A549 (cell line): ENCODE results near the gene IPO13.

Source experiments
- CHD2 ChIP-seq: fragments of 150-350 bp; IDR thresholded peaks from 2 replicates; pipeline ENCODE4 v1.6.1; 2014; ENCODE audit warnings: low read length; ENCODE audit not compliant: partially characterized antibody
- POLR2A ChIP-seq: IDR thresholded peaks from 2 replicates; pipeline ENCODE4 v1.6.1; 2012; ENCODE audit warnings: mild to moderate bottlenecking, low read length
- TP53 ChIP-seq: fragments of 250-450 bp; sonication (Bioruptor Pico); IDR thresholded peaks from 2 replicates; pipeline ENCODE4 v1.5.0; 2021; ENCODE audit warnings: mild to moderate bottlenecking, moderate library complexity
- TF ChIP-seq, protein P1 (sequence below): fragments of >200 bp; sonication (Bioruptor Twin); formaldehyde crosslinking; IDR thresholded peaks from 3 replicates; pipeline ENCODE4 v1.5.1; 2016
- TF ChIP-seq, protein P2 (sequence below): fragments of 200-600 bp; sonication (generic); IDR thresholded peaks from 2 replicates; pipeline ENCODE4 v1.6.1; 2016; ENCODE audit warnings: antibody characterized with exemption, mild to moderate bottlenecking, moderate library complexity

DNA sequence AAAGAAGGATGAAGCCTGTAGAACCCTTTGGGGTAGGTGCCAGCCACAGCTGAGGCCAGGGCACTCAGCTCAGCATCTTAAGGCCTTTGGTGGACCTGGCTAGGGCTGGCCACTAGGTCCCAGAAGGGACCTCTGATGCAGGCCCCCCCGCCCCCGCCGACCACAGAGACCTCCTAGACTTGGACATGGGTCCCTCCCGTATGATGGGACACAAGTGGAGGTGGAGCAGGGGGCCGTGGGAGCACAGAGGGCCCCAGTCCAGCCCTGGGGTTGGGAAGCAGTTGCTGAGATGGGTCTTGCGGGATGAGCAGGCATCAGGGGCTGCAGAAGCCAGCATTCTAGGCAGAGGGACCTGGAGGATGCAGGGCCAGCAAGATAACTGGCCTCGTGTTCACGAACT lies 35.5 kb downstream of the IPO13 start:
- TF ChIP-seq, protein P1, sequence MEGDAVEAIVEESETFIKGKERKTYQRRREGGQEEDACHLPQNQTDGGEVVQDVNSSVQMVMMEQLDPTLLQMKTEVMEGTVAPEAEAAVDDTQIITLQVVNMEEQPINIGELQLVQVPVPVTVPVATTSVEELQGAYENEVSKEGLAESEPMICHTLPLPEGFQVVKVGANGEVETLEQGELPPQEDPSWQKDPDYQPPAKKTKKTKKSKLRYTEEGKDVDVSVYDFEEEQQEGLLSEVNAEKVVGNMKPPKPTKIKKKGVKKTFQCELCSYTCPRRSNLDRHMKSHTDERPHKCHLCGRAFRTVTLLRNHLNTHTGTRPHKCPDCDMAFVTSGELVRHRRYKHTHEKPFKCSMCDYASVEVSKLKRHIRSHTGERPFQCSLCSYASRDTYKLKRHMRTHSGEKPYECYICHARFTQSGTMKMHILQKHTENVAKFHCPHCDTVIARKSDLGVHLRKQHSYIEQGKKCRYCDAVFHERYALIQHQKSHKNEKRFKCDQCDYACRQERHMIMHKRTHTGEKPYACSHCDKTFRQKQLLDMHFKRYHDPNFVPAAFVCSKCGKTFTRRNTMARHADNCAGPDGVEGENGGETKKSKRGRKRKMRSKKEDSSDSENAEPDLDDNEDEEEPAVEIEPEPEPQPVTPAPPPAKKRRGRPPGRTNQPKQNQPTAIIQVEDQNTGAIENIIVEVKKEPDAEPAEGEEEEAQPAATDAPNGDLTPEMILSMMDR: no peak
- TF ChIP-seq, protein P2, sequence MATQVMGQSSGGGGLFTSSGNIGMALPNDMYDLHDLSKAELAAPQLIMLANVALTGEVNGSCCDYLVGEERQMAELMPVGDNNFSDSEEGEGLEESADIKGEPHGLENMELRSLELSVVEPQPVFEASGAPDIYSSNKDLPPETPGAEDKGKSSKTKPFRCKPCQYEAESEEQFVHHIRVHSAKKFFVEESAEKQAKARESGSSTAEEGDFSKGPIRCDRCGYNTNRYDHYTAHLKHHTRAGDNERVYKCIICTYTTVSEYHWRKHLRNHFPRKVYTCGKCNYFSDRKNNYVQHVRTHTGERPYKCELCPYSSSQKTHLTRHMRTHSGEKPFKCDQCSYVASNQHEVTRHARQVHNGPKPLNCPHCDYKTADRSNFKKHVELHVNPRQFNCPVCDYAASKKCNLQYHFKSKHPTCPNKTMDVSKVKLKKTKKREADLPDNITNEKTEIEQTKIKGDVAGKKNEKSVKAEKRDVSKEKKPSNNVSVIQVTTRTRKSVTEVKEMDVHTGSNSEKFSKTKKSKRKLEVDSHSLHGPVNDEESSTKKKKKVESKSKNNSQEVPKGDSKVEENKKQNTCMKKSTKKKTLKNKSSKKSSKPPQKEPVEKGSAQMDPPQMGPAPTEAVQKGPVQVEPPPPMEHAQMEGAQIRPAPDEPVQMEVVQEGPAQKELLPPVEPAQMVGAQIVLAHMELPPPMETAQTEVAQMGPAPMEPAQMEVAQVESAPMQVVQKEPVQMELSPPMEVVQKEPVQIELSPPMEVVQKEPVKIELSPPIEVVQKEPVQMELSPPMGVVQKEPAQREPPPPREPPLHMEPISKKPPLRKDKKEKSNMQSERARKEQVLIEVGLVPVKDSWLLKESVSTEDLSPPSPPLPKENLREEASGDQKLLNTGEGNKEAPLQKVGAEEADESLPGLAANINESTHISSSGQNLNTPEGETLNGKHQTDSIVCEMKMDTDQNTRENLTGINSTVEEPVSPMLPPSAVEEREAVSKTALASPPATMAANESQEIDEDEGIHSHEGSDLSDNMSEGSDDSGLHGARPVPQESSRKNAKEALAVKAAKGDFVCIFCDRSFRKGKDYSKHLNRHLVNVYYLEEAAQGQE: no peak
- TF ChIP-seq POLR2A (no peak), TP53 (CRISPR knock-in tag) (no peak), CHD2 (no peak)
